Hypothalamus (tissue), 51 donors: ENCODE measurements around the gene WHRN.

Experiments used
- DNase-seq, 51 donors: peaks; one replicate each; lab custom pipeline; 2025; lab: John Stamatoyannopoulos, UW

WHRN gene

GRCh38 chr9:114405294-114406034 lies 99.8 kb downstream of the WHRN start:
- peak in 49 of 51 donors; percentile 16 to 89 (median 60) for DNase-seq

GRCh38 chr9:114404531-114404930 lies 100.7 kb downstream of the WHRN start:
- no peak for DNase-seq

- no peak for DNase-seq
Measured at GRCh38 chr9:114403153-114403756, 102.0 kb downstream of the WHRN start.

- DNase-seq: no peak
Measured at GRCh38 chr9:114401344-114401743, 103.9 kb downstream of the WHRN start.

GRCh38 chr9:114400772-114401171 lies 104.5 kb downstream of the WHRN start:
- no peak for DNase-seq

- DNase-seq: no peak
Measured at GRCh38 chr9:114400219-114400618, 105.1 kb downstream of the WHRN start.

GRCh38 chr9:114399381-114399780 lies 105.9 kb downstream of the WHRN start:
- DNase-seq: no peak

GRCh38 chr9:114397848-114398605 lies 107.2 kb downstream of the WHRN start:
- DNase-seq: peak; percentile 41 to 98 (median 89)

- no peak for DNase-seq
Measured at GRCh38 chr9:114397219-114397847, 107.9 kb downstream of the WHRN start.

- peak in 4 of 51 donors; percentile 8 to 27 (median 20) for DNase-seq
Measured at GRCh38 chr9:114396558-114397218, 108.6 kb downstream of the WHRN start.

- DNase-seq: no peak
Measured at GRCh38 chr9:114395768-114396167, 109.5 kb downstream of the WHRN start.

- no peak for DNase-seq
Measured at GRCh38 chr9:114395334-114395617, 110.0 kb downstream of the WHRN start.

- DNase-seq: peak in 23 of 51 donors; percentile 5 to 64 (median 21)
Measured at GRCh38 chr9:114394523-114395333, 110.5 kb downstream of the WHRN start.

GRCh38 chr9:114392749-114393112 lies 112.5 kb downstream of the WHRN start:
- no peak for DNase-seq

GRCh38 chr9:114390952-114391351 lies 114.3 kb downstream of the WHRN start:
- no peak for DNase-seq

GRCh38 chr9:114389612-114390368 lies 115.5 kb downstream of the WHRN start:
- DNase-seq: no peak

- no peak for DNase-seq
Measured at GRCh38 chr9:114388764-114389375, 116.4 kb downstream of the WHRN start.

GRCh38 chr9:114388357-114388682 lies 117.0 kb downstream of the WHRN start:
- no peak for DNase-seq
